ENCODE results near the gene OTOP3.
"Not testable (repeated sequence)": the region's sequence is repeated elsewhere in the genome, so short reads cannot be mapped to it uniquely, and the experiment has no call there.

The OTOP3 gene

DNA sequence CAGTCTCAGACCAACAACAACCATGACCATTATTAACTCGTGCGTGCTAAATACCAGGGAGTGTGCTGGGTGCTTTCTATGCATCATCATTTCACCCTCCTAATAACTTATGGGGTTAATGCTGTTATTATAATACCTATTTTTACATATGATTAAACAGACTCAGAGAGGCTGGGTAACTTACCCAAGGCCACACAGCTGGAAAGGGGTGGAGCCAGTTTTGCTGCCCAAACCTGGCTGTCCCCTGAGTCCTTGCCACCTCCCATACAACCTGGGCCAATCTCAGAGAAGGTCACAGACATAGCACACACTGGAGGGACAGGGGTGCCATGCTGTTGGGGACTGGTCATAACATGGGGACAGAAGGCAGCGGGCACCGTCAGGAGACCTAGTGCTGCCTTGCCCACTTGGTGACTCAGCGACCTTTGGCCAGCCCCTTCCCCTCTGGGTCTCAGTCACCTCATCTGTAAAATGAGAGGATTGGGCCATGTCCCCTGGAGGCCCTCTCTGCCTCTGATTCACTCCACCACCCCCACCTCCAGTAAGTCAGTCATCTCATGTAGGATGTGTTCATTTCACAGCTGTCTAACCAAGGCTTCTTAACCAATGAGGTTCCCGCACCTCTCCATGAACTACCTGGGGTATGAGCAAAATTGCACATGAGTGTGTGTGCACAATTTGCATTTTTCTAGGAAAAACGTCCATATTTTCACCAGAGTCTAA lies 30.9 kb upstream of the OTOP3 start:
- TF ChIP-seq, protein P1, sequence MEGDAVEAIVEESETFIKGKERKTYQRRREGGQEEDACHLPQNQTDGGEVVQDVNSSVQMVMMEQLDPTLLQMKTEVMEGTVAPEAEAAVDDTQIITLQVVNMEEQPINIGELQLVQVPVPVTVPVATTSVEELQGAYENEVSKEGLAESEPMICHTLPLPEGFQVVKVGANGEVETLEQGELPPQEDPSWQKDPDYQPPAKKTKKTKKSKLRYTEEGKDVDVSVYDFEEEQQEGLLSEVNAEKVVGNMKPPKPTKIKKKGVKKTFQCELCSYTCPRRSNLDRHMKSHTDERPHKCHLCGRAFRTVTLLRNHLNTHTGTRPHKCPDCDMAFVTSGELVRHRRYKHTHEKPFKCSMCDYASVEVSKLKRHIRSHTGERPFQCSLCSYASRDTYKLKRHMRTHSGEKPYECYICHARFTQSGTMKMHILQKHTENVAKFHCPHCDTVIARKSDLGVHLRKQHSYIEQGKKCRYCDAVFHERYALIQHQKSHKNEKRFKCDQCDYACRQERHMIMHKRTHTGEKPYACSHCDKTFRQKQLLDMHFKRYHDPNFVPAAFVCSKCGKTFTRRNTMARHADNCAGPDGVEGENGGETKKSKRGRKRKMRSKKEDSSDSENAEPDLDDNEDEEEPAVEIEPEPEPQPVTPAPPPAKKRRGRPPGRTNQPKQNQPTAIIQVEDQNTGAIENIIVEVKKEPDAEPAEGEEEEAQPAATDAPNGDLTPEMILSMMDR (IDR thresholded peaks at IDR 0.05): no peak
- no peak for DNase-seq (ENCODE audit: low spot score)
- H3K4me3 ChIP-seq: no peak overlapping the region

DNA sequence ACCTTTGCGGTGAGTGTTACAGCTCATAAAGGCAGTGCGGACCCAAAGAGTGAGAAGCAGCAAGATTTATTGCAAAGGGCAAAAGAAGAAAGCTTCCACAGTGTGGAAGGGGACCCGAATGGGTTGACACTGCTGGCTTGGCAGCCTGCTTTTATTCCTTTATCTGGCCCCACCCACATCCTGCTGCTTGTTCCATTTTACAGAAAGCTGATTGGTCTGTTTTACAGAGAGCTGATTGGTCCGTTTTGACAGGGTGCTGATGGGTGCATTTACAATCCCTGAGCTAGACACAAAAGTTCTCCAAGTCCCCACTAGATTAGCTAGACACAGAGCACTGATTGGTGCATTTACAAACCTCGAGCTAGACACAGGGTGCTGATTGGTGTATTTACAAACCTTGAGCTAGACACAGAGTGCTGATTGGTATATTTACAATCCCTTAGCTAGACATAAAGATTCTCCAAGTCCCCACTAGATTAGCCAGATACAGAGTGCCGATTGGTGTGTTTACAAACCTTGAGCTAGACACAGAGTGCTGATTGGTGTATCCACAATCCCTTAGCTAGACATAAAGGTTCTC lies 29.4 kb upstream of the OTOP3 start:
- not testable (repeated sequence) for H3K4me3 ChIP-seq; H3K27ac ChIP-seq; DNase-seq (ENCODE audit: low spot score)

More for the DNA sequence above, 30.9 kb upstream of the OTOP3 start:
- H3K27ac ChIP-seq: no peak overlapping the region

DNA sequence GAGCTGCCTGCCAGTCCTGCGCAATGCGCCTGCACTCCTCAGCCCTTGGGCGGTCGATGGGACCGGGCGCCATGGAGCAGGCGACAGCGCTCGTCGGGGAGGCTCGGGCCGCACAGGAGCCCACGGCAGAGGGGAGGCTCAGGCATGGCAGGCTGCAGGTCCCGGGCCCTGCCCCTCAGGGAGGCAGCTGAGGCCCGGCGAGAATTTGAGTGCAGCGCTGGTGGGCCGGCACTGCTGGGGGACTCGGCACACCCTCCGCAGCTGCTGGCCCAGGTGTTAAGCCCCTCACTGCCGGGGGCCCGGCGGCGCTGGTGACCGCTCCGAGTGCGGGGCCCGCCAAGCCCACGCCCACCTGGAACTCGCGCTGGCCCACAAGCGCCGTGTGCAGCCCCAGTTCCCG lies 28.7 kb upstream of the OTOP3 start:
- no peak overlapping the region for H3K27ac ChIP-seq
- no peak for DNase-seq (ENCODE audit: low spot score)
- TF ChIP-seq, protein P1 (IDR thresholded peaks at IDR 0.05): no peak
- no peak overlapping the region for H3K4me3 ChIP-seq

DNA sequence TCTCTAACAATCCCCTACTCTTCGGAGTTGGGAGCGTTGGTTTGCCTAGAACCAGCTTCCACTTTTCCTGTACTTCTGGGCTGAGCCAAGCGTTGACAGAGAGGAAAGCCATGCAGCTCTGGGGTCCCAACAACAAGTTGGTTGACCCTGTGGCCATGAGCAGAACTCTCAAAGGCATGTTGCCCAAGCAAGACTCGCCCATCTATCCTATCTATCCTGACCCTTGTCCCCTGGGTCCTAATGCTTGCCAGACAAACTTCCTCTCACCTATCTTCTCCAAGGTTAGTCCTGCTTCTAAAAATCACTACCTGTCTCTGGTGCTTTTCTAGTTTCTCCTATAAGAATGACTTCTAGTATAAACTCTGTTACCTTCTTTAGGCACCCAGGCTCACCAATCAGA lies 26.6 kb upstream of the OTOP3 start:
- not testable (repeated sequence) for H3K4me3 ChIP-seq; DNase-seq (ENCODE audit: low spot score); H3K27ac ChIP-seq

DNA sequence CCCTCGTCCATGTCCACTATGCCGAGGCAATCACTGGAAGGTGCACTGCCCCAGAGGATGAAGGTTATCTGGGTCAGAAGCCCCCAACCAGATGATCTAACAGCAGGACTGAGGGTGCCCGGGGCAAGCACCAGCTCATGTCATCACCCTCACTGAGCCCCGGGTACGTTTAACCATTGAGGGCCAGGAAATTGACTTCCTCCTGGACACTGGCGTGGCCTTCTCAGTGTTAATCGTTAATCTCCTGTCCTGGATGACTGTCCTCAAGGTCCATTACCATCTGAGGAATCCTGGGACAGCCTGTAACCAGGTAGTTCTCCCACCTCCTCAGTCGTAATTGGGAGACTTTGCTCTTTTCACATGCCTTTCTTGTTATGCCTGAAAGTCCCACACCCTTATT lies 24.3 kb upstream of the OTOP3 start:
- H3K4me3 ChIP-seq; H3K27ac ChIP-seq; DNase-seq (ENCODE audit: low spot score): not testable (repeated sequence)

DNA sequence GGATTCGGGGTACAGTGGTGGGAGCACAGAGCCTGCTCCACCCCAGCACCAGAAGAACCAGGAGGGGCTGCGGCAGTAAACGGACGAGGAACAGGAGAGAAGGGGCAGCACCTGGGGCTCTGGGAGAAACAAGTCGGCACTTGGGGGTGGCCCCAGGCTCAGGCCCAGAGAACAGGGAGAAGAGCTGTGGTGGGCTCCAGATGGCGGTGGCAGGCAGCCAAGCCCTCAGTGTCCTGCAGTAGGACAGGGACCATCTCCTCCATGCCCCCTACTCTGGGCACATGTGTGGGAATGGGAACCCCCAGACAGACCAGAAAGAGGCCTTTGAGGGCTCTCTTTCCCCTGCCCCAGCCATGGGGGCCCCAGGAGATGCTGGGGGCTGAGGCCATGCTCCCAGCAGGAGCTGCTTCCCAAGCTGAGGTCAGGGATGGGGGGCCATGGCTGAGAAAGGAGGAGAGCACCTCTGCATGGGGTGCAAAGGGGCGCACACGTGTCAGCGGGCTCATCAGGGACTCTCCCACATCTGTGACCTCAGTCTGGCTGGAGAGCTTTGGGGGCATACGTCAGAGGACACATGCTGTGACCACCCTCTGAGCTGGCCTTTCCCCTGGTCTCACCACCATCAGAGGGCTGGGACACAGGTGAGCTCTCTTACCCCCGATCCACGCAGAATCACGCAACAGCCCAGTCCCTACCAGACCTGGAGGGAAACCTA lies 19.4 kb upstream of the OTOP3 start:
- no peak overlapping the region for H3K4me3 ChIP-seq
- H3K27ac ChIP-seq: no peak overlapping the region
- TF ChIP-seq, protein P1 (IDR thresholded peaks at IDR 0.05): no peak
- no peak for DNase-seq (ENCODE audit: low spot score)

DNA sequence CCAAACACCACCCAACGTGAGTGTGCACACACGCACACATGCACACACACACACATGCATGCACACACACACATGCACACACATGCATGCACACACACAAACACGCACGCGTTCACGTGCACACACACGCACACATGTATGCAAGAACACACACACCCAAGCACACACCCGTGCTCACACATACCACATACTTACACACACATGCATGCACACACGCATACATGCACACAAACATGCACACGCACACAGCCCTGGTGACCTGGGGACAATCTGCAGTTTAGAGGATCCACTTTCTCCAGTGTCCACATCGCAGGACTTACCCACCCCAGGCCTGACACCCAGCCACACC lies 18.9 kb upstream of the OTOP3 start:
- TF ChIP-seq, protein P1 (IDR thresholded peaks at IDR 0.05): no peak
- no peak for DNase-seq (ENCODE audit: low spot score)
- H3K27ac ChIP-seq: no peak overlapping the region
- H3K4me3 ChIP-seq: no peak overlapping the region

DNA sequence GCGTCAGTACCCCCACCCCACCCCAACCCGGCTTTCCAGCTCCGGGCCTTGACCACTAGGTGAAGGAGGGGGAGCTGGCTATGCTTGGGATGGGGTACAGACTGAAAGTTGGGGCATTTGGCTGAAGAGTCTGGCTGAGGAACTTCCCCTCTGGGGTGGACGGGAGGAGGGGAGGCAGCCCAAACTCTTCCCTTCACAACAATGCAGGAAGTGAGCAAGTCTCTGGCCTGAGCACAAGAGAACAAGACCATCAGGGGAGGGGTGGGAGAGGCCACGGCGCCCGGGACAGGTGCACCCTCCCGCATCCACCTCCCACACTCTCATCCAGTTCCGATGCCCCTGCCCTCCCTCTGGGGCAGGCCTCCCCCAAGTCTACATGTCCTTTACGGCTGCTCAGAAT lies 18.3 kb upstream of the OTOP3 start:
- no peak for DNase-seq (ENCODE audit: low spot score)
- Histone ChIP-seq H3K27ac (no peak overlapping the region), H3K4me3 (no peak overlapping the region)
- TF ChIP-seq, protein P1 (IDR thresholded peaks at IDR 0.05): no peak

Data from coronary artery (tissue), 2 donors.